HG02623 (cell line): Measurements from ENCODE around the gene RHOG.
"Not testable (repeated sequence)": the region's sequence is repeated elsewhere in the genome, so short reads cannot be mapped to it uniquely, and the experiment has no call there.

Experiments
- ATAC-seq: cut with Tn5 transposase; IDR thresholded peaks from one replicate; pipeline ENCODE4 v1.9.1; 2021; ENCODE audit warnings: moderate library complexity; ENCODE audit not compliant: unreplicated experiment

Gene RHOG

DNA sequence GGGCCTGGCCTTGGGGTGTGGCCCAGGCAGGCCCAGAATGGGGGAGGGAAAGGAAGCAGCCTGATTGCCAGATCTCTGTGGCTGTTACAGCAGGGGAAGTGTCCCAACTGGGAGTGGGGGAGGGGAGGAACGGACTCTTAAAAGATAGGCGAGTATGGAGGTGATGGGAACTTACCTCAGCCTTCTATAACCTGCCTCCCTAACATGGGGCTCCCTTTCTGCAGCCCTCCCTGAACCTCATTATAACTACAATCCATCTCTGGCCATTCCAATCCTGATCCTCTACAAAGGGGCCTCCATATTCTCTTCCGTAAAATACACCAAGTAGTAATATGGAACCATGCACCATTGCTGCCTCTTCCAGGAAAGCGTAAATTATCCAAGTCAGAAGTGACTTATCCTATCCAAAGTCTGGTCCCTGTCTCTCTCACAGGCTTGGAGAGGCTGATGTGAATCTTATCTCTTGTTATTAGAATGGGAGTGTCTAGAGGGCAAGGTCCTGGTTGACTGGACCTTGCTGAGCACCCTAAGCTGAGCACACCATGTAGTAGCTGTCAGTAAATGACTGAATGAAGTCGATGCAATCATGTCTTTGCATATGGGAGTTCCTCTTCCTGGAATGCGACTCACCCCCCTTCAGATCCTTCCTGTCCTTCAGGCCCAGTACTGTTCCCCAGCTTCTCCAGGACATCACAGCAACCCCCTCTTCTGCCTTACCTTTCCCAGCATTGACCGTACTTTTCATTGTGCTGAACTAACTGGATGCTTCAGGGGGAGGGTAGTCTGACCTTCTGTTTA is 5.9 kb downstream of the RHOG start:
- no peak for ATAC-seq

DNA sequence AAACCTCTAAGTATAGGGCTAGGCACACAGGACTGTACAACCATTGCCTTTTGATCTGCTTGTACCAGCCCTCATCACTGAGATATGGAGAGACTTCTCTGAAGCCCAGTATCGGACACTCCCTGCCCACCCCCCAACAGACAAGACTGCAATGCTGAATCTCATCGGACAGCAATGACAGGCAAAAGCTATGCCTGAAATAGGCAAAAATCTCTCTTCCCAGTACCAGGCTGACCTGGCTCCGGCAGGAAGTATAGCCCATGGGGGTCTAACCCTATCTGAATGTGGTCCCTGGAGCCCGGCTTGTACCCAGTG is 6.5 kb downstream of the RHOG start:
- no peak for ATAC-seq

DNA sequence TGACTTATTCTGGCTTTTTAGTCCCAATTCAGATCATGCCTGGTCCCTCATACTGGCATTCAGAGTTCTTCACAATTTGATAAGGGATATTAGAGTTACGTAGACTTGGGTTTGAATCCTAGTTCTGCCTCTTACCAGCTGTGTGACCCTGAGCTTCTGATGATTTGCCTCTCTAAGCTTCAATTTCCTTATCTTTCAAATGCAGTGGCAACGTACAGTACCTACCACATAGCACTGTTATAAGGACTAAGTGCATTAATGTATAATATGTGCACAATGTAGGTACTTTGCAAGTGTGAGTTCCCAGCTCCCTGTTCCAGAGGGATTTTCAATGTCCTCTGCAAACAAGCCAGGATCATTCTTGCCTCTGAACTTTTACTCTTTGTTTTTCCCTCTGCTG is 7.3 kb downstream of the RHOG start:
- no peak for ATAC-seq

DNA sequence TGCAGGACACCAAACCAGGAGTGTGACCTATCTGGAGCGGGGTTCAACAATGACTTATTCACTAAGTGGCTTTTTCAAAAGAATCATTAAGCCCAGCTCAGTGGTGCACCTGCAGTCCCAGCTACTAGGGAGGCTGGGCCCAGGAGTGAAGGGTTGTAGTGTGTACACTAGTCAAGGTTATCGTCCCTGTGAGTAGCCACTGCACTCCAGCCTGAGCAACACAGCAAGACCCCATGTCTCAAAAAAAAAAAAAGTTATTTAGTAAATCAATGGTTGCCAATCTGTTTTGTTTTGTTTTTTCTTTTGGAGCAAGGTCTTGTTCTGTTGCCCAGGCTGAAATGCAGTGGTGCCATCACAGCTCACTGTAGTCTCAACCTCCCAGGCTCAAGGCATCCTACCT is 7.9 kb downstream of the RHOG start:
- ATAC-seq, result no peak

DNA sequence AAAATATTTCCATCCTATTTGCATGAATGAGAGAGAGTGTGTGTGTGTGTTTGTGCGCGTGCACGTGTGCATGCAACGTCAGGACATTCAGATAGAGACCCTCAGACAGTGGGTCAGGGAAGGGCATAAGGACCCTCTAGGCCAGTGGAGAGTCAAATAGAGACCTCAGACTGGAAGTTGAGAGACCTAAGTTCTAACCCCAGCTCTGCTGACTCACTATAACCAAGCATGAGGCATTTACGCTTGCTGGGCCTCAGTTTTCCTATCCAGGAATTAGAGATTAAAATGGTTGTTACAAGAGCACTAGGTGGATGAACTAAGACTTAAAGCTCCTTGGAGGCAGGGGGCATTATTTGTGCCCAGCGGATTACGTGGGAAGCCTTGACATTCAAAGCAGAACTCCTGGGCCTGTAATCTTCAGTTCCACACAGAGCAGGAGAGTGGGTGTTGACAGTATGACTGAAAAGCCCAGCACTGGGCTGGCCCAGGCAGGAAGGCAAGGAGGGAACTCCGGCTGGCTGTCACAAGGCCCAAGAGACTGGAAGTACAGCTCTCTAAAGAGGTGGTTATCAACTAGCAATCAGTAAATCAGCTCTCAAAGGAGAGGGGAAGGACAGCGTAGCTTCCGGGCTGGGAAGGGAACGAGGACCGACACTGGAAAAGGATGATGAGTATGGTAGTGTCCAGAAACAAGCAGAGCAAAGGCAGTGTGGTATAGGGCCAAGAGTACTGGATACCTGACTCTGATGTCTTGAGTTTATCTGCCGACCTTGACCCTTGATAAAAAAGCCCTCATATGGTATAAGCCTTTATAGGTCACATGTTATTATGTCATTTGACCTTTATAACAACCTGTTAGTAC is 9.2 kb downstream of the RHOG start:
- no peak for ATAC-seq

DNA sequence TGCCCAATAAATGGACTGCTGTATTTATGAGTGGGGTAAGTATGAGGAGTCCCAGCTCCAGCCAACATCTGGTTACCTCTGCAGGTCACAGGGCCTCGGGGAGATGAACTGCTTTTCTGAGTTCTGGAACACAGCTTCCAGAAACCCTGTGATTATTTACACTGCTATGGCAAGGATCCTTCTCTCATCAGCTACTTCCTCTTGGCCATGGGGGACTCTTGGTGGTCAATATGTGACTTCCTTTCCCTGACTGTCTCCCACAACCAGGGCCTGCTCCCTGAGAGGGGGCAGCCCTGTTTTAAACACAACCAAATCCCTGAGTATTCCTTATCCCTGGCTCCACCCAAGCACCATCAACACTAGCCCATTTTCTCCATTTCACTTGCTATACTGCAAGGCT is 10.0 kb downstream of the RHOG start:
- no peak for ATAC-seq

DNA sequence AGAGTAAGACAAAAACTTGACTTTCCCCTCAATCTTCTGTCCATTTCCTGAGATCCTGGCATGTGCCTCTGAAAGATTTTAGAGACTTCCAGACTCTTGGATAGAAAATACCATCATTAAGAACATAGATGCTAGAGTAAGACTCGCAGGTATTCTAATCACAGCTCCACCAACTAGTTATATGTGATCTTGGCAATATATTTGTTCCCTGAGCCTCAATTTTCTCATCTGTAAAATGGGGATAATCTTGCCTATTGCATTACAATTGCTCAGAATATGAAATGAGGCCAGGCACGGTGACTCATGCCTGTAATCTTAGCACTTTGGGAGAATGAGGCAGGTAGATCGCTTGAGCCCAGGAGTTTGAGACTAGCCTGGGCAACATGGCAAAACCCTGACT is 10.7 kb downstream of the RHOG start:
- ATAC-seq, result no peak

DNA sequence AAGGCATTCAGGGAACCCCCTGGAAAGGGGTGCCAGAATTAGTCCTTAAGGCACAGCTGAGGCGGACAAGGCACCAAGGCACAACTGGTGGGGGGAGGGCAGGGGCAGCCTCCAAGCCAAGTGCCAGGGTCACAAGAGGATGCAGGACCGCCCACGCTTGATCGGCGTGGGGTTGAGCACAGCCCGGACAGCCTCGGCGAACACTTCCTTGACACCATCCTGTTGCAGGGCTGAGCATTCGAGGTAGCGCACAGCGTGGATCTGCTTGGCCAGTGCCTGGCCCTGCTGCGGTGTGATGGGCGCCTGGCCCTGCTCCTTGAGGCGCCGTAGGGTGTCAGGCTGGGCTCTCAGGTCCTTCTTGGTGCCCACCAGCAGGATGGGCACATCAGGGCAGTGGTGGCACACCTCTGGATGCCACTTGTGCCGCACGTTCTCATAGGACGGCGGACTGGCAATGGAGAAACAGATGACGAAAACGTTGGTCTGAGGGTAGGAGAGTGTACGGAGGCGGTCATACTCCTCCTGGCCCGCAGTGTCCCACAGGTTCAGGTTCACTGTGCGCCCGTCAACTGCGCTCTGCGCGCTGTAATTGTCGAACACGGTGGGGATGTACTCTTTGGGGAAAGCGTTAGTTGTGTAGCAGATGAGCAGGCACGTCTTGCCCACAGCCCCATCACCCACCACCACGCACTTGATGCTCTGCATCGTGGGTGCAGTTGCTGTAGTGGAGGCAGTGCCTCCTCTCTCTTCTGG is 13.1 kb downstream of the RHOG start:
- no peak for ATAC-seq

DNA sequence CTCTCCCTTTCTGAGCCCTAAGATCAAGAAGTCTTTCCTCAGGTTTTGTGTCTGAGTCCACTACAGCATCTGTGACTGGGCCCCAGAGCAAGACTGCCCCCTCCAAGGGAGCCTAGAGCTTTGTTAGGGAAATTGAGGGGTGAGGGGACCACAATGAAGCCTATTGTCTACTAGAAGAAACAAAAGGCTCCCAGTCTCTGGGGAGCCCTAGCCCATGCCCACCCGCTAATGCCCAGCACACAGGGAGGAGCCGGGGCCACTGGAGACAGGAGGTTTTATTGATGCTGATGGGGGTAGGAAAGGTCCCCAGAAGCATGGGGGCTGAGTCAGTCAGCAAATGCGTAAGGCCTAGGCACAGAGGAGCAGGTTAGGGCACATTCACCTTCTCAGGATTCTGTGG is 14.0 kb downstream of the RHOG start:
- no peak for ATAC-seq

DNA sequence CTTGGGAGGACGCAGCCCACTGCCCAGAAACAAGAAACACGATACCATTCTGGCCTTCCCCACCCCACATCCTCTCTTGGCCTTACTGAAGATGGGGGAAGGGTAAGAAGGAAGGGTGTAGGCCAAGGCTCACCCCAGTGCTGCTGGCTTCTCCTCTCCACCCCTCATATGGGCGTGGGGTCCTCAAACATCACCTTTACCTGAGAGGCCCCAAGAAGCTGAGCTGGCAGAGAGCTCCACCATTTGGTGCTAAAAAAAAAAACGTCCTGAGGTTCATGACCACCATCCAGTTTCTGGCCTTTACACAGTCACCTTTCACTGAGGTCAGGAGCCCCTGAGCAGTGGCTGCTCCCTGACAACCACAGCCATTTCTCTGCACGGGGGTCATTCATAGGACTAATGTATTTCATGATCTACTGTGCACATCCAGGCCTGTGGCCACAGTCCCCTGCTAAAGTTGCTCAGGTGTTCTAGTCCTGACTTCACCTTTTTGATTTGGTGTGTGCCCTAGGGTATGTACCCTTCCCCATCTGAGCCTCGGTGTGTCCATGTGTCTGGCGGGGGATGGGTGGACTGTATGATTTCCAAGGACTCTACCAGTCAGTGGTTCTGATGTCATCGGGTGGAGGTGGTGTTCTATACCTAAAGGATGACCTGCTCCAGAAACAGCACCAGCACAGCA is 15.1 kb downstream of the RHOG start:
- ATAC-seq, result no peak

DNA sequence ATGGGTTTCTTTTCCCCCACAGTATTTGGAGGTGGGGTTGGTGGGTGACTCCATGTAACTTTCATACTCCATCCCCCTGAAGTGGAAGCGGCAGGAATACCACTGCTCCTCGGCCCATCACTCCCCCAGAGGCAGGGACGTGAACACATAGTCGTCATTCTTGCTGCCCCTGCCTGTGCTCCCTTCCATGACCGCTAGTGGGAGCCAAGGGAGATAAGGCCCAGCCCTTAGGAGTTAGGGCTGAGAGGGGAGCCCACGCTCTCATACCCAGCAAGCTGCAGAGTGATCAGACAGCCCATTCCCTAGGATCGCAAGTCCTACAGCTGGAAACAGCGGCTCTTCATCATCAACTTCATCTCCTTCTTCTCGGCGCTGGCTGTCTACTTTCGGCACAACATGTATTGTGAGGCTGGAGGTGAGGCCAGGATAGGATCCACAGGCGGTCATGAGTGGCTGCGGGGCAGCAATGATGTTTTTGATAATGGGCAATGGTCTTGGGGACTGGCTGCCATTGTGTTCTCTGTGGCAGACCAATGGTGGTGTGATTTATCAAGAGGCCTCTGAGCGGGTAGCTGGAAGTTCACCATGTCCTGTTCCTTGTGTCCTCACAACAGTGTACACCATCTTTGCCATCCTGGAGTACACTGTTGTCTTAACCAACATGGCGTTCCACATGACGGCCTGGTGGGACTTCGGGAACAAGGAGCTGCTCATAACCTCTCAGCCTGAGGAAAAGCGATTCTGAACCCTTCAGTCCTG is 15.9 kb downstream of the RHOG start:
- peak; percentile 79 for ATAC-seq

DNA sequence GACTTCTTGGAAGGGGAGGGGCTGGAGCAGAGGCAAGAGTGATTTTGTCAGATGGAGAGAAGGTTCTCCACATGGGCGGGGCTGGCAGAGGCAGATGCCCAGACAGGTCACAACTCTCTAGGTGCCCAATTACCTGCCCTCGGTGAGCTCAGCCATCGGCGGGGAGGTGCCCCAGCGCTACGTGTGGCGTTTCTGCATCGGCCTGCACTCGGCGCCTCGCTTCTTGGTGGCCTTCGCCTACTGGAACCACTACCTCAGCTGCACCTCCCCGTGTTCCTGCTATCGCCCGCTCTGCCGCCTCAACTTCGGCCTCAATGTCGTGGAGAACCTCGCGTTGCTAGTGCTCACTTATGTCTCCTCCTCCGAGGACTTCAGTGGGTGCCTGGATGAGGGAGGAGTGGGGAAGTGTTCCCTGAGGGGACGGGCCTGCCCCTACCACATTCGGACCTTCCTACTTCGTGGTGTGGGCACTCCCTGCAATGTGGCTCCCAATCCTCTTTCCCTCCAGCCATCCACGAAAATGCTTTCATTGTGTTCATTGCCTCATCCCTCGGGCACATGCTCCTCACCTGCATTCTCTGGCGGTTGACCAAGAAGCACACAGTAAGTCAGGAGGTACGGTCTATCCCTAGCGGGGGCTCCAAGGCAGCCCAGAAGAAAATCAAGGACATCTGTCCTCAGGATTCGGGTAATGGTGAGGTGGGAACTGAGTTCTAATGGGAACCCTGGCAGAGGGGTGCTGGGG is 16.8 kb downstream of the RHOG start:
- no peak for ATAC-seq

DNA sequence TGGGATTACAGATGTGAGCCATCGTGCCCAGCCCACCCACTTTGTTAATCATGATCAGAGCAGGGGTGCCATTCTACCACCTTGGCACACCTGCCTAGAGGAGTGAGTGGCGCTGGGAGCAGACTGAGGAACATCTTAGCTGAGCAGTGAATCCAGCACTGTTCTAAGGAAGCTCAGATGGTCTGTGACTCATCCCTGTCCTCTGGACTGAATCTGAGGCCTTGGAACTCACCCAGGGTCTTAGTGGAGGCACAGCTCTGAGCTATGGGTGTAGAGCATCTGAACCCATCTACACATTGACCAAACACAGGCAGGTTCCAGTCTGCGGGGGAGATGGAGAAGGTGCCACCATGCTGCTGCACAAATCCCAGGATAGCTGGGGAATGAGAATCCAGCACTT is 17.5 kb downstream of the RHOG start:
- ATAC-seq, result no peak

DNA sequence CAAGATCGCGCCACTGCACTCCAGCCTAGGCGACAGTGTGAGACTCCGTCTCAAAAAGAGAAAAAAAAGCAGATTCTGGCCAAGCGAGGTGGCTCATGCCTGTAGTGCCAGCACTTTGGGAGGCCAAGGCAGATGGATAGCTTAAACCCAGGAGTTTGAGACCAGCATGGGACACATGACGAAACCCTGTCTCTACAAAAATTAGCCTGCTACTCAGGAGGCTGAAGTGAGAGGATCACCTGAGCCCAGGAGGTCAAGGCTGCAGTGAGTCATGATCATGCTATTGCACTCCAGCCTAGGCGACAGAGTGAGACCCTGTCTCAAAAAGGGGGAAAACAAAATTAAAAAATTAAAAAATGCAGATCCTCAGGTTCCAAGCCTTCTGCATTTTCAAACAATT is 18.4 kb downstream of the RHOG start:
- no peak for ATAC-seq

DNA sequence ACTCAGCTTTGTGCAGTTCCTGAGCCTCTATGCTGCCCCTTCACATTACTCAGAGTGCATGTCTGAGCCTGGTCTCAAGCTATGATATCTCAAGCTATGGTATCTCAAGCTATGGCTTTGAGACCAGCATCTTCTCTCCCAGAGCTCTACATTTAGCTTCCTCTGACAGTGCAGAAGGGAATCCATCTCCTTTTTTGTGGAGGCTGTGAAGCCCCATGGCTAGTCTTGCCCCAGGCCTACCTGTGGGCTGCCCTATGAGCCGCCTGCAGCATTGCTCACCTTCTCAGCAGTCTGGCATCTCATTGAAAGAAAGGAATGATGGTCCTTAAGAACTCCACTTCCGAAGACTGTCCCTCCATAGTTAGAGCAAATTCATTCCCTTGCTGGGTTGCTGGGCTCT is 19.8 kb downstream of the RHOG start:
- ATAC-seq, result no peak

DNA sequence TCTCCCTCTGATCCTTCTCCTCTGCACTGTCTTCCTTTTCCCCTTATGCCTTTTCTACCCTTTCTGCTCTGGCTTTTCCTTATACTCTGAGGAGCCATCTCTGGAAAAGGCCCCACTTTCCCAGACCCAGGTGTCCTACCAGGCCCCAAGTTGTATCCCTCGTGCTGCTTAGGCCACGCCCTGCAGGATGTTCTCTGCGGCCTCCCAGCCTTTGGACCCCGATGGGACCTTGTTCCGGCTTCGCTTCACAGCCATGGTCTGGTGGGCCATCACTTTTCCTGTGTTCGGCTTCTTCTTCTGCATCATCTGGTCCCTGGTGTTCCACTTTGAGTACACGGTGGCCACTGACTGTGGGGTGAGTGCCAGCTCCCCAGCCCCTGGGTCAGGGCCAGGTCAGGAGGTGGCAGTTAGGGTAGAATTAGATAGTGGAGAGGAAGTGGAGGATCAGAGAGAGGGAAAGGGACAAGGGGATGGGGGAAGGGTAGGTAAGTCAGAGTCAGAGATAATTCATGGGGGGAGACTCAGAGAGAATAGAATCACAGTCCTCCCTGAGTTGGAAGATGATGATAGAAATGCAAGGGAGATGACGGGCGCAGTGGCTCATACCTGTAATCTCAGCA is 23.5 kb downstream of the RHOG start:
- no peak for ATAC-seq

DNA sequence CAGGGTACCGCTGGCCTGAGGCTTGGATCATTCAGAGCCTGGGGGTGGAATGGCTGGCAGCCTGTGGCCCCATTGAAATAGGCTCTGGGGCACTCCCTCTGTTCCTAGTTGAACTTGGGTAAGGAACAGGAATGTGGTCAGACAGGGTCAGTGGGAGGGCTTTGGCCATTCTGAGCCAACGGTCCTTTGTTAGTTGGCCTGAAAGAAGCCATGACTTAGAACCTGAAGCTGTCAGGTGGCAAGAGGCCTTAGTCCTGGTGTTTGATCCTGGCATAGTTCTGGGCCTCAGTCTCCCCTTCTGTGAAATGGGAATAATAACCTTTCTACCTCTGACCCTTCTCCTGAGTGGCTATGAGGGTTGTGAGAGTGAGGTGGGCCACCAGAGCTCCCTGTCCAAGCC is 24.1 kb downstream of the RHOG start:
- ATAC-seq, result no peak

DNA sequence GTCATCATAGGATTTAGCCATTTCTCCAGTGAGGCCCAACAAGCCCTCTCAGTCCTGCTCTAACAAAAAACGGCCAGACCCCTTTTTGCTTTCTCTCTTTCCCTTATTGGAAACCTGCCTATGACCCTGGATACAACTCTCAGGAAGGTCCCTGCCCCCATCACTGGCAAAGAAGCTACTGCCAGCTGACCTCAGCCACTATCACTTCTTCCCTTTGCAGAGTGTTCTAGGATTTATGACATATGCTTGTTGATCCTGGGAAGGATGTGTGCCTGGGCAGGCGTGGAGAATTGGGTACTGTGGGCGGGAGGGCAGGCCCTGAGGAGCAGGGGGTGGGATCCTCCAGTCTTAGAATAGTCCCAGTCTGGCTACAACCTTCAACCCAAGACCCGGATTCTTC is 24.9 kb downstream of the RHOG start:
- ATAC-seq, result no peak

DNA sequence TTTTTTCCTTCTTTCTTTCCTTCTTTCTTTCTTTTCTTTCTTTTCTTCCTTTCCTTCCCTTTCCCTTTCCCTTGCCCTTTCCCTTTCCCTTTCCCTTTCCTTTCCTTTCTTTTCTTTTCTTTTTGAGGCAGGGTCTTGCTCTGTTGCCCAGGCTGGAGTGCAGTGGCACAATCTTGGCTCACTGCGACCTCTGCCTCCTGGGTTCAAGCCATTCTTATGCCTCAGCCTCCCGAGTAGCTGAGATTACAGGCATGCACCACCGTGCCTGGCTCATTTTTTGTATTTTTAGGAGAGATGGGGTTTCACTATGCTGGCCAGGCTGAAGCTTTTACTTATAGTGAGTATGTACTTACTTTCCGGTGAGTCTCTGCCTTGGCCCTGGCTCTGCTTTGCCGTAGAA is 25.9 kb downstream of the RHOG start:
- ATAC-seq, result not testable (repeated sequence)
